Nephron (organoid): ENCODE results near the gene CNTN1.

Experiments
- H3K27ac Mint-ChIP-seq, 3 experiments: 2 replicates each; pipeline ENCODE4 v1.8.0; 2020; ENCODE audit warnings: mixed read lengths in 3 of 3, mild to moderate bottlenecking in 2 of 3, moderate library complexity in 1 of 3
- H3K27me3 Mint-ChIP-seq: 2 replicates; pipeline ENCODE4 v1.8.0; 2021; ENCODE audit warnings: low read depth, mild to moderate bottlenecking, moderate library complexity, mixed read lengths
- H3K36me3 Mint-ChIP-seq: 2 replicates; pipeline ENCODE4 v1.8.0; 2020; ENCODE audit warnings: low read depth, mixed read lengths
- H3K4me1 Mint-ChIP-seq: 2 replicates; pipeline ENCODE4 v1.8.0; 2020; ENCODE audit warnings: mixed read lengths
- H3K4me3 Mint-ChIP-seq, 3 experiments: 2 replicates each; pipeline ENCODE4 v1.8.0; 2020; ENCODE audit warnings: mild to moderate bottlenecking in 3 of 3, mixed read lengths in 3 of 3, moderate library complexity in 2 of 3
- H3K9me3 Mint-ChIP-seq: 2 replicates; pipeline ENCODE4 v1.8.0; 2020; ENCODE audit warnings: mixed read lengths
- CTCF ChIP-seq, 3 experiments: fragments of 200-600 bp; sonication (generic); IDR thresholded peaks; one replicate each; pipeline ENCODE4 v1.5.0; 2021; ENCODE audit warnings: antibody characterized with exemption in 3 of 3; ENCODE audit not compliant: unreplicated experiment in 3 of 3

Gene CNTN1

GRCh38 chr12:40646911-40647310, 45.3 kb upstream of the CNTN1 start:
- H3K4me3 Mint-ChIP-seq: no peak overlapping the region
- TF ChIP-seq CTCF (IDR thresholded peaks at IDR 0.05; ENCODE audit: unreplicated experiment in 3 of 3): no peak
- H3K27me3 Mint-ChIP-seq: no peaks in the 10 kb centered on the region
- peaks cover 4% of the 10 kb centered on the region for H3K36me3 Mint-ChIP-seq
- H3K4me1 Mint-ChIP-seq: peaks cover 38% of the 10 kb centered on the region
- peaks cover 8% of the 10 kb centered on the region for H3K9me3 Mint-ChIP-seq
- peak overlapping the region; percentile 90 to 94 (median 91) for H3K27ac Mint-ChIP-seq

GRCh38 chr12:40647651-40648050, 44.6 kb upstream of the CNTN1 start:
- peaks cover 38% of the 10 kb centered on the region for H3K4me1 Mint-ChIP-seq
- peak overlapping the region; percentile 58 to 91 (median 90) for H3K27ac Mint-ChIP-seq
- H3K36me3 Mint-ChIP-seq: peaks cover 4% of the 10 kb centered on the region
- no peak for TF ChIP-seq CTCF (IDR thresholded peaks at IDR 0.05; ENCODE audit: unreplicated experiment in 3 of 3)
- H3K4me3 Mint-ChIP-seq: no peak overlapping the region
- H3K9me3 Mint-ChIP-seq: peaks cover 7% of the 10 kb centered on the region
- H3K27me3 Mint-ChIP-seq: no peaks in the 10 kb centered on the region

- Mint-ChIP-seq H3K27ac (peak overlapping the region in 1 of 3 experiments; percentile 57), H3K9me3 (peaks cover 3% of the 10 kb centered on the region), H3K27me3 (no peaks in the 10 kb centered on the region), H3K4me1 (peaks cover 35% of the 10 kb centered on the region), H3K36me3 (no peaks in the 10 kb centered on the region), H3K4me3 (no peak overlapping the region)
- TF ChIP-seq CTCF (IDR thresholded peaks at IDR 0.05; ENCODE audit: unreplicated experiment in 3 of 3): no peak
Measured at GRCh38 chr12:40648519-40648918, 43.7 kb upstream of the CNTN1 start.

- TF ChIP-seq CTCF (IDR thresholded peaks at IDR 0.05; ENCODE audit: unreplicated experiment in 3 of 3): no peak
- Mint-ChIP-seq H3K9me3 (peaks cover 3% of the 10 kb centered on the region), H3K27ac (no peak overlapping the region), H3K36me3 (no peaks in the 10 kb centered on the region), H3K27me3 (no peaks in the 10 kb centered on the region), H3K4me3 (no peak overlapping the region), H3K4me1 (peaks cover 24% of the 10 kb centered on the region)
Measured at GRCh38 chr12:40650038-40650704, 42.1 kb upstream of the CNTN1 start.

GRCh38 chr12:40655451-40655850, 36.8 kb upstream of the CNTN1 start:
- TF ChIP-seq CTCF (IDR thresholded peaks at IDR 0.05; ENCODE audit: unreplicated experiment in 3 of 3): no peak
- H3K27ac Mint-ChIP-seq: peak overlapping the region in 1 of 3 experiments; percentile 46
- H3K9me3 Mint-ChIP-seq: no peaks in the 10 kb centered on the region
- no peaks in the 10 kb centered on the region for H3K27me3 Mint-ChIP-seq
- H3K4me3 Mint-ChIP-seq: no peak overlapping the region
- no peaks in the 10 kb centered on the region for H3K4me1 Mint-ChIP-seq
- no peaks in the 10 kb centered on the region for H3K36me3 Mint-ChIP-seq

- Mint-ChIP-seq H3K9me3 (peaks cover 14% of the 10 kb centered on the region), H3K36me3 (peaks cover 5% of the 10 kb centered on the region), H3K27ac (no peak overlapping the region), H3K27me3 (no peaks in the 10 kb centered on the region), H3K4me1 (no peaks in the 10 kb centered on the region), H3K4me3 (no peak overlapping the region)
- TF ChIP-seq CTCF (IDR thresholded peaks at IDR 0.05; ENCODE audit: unreplicated experiment in 3 of 3): no peak
Measured at GRCh38 chr12:40662366-40662765, 29.9 kb upstream of the CNTN1 start.
